HG02763 (cell line): ENCODE data around the gene PXDN.

Source experiments
- ATAC-seq: cut with Tn5 transposase; IDR thresholded peaks from one replicate; pipeline ENCODE4 v1.9.1; 2021; ENCODE audit warnings: mild to moderate bottlenecking, moderate library complexity; ENCODE audit not compliant: unreplicated experiment

Gene PXDN

DNA sequence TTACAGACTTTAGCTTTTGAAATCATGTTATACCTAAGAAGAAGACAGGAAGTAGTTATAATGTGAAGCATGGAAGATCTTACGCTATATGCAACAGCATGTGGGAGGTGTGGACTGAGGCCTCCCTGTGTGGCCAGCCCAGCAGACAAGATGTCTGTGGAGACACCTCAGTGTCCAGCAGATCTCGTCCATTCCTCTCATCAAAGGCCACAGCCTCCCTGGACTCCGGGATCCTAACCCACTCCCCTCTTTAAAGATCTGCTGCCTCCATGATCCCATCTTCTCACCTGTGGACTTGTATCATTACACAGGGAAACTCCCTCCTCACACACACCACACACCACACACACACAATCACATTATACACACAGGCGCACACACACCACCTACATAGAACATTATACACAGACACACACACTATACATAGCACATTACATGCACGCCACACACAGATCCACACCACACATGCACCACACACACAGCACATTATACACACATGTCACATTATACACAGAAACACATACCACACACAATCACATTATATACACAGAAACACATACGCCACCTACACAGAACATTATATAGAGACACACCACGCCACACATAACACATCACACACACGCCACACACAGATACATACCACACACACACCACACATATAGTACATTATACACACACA, 89.5 kb downstream of the PXDN start:
- ATAC-seq: no peak

GRCh38 chr2:1653956-1654695, 90.2 kb downstream of the PXDN start:
- ATAC-seq: no peak

DNA sequence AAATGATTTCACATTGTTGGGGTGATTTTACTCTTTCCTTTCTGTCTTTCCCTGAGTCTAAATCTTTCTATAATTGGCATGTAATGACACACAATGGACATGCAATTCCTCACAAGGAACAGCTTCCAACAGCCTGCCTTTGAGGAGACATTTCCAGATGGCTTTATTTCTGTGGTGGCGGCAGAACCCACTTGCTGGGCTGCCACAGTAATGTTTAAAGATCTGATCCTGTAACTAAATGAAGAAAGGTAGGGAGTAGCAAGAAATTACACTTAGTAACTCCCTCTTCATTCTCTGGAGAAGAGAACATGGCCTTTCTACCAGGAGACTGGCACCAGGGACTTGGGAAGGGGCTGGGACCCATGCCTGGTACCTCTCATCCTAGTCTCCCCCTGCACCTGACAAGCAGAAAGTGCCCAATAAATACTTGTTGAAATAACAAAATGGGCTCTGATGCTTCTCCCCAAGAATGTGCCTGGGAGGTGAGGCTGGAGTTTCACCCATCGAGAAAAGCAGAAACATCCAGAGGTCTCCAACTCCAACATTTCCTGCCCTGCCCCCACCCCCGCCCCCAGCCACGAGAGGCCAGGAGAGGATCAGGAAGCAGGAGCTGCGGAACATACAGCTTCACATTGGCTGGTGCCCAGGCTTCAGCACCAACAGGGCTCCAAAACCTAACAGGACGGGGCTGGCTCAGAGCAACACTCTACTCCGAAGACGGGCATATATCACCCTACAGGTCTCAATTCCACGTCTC, 92.1 kb downstream of the PXDN start:
- no peak for ATAC-seq

DNA sequence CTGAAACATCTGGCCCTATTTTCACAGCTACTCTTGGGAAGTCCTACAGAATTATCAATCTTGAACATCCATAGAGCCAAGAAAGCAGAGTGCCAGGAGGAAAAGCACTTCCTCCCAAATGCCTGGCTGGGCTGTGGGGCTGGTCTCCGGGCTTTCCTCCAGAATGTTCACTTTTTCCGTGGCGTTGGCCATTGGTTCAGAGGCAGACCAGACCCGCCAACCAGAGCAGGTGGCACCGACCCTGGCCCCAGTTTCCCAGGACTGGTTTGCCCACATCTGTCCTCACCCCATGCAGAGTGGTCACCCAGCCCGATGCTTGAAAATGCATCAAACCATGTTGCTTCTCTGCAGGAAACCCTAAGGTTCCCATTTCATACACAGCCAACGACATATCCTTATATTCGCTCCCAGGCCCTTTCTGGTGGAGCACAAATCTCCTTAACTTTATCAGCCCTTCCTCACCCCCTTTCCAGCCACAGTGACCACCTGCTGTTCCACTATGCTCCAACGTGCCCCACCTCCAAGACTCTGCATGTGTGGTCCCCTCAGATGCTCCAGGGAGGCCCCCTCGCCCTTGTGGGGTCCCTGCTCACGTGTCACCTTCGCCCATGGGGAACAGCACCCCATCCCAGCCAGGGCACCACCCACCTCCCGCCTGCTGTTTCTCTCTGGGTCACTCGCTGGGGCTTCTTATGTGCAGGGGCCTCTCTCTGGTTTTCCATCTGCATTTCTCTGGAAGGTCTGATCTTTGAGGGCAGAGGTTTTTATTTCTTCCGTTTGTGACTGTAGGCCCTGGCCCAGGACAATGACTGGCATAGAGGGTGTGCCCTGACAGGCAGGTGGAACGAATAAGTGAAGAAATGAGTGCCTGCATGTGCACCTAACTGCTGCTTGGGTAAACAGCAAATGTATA, 92.9 kb downstream of the PXDN start:
- no peak for ATAC-seq

GRCh38 chr2:1650085-1650872, 94.0 kb downstream of the PXDN start:
- ATAC-seq: no peak

GRCh38 chr2:1649103-1650084, 94.9 kb downstream of the PXDN start:
- ATAC-seq: no peak

DNA sequence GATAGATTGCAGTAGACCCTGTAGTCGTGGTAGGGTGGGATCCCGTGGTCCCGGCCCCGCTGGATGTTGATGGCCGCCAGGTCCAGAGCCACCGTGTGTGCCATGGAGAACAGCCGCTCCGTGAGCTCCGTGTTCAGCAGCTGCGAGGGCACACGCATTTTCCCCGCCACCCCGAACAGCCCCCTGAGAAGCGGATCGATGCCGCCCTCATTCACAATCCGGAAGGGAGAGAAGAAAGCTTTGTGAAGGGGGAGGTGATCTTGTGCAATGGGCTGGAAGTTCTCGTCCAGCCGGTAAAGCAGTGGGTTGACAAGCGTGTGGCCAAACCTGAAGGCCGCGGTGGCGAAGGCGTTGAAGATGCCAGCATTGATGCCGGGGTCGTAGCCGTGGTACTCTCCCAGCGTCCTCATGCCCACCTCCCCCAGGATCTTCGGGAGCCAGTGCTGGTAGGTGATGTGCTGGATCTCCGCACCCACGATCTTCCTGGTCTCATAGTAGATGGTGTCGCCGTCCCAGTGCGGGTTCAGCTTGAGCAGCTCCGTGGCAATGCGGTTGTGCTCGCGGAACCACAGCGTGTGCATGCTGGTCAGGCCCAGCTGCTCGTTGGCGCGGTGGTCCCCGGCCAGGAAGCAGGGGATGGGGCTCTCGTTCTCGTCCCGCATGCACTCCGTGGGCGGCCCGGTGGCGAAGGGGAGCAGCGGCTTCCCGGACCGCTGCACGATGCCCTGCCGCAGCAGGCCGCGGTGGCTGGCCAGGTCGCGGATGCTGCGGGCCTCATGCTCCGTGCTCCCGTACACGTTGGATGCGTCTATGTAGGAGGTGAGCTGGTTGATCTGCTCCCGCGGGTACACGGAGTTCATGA, 95.8 kb downstream of the PXDN start:
- no peak for ATAC-seq

DNA sequence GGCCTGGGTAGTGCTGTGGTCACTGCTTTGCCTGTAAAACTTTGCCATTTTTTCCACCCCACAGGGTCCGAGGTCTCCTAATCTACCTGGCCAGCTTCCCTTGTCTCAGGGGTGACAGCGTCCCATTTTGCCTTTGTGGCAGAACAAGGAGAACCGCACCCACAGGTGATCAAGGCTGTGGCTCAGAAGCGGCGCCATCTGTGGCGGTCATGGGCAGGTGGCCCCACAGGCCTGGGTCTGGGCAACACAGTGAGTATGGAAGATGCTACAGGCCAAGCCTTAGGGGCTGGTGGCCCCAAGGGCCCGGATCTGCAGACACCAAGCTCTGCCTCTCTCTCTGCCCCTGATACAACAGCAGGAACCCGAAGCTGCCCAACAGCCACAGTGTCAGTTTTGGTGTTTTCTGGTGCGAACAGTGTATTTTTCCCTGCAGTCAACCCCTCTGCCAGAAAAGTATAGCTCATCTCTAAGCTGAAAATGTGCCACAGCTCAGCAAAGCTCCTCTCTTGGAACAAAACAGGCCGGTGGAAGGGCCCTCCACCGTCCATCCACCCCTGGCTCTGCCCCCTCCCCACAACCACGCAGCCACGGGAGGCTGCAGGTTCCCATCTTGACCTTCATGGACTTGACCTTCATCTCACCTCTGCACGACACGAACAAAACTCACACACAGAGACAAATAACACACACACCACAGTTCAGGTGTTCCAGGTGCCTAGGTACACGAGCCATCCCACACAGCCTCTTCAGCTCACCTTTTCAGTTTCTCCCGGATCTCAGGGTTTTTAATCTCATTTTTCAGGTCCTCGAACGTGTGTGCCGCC, 96.7 kb downstream of the PXDN start:
- ATAC-seq: no peak

GRCh38 chr2:1645761-1646476, 98.4 kb downstream of the PXDN start:
- no peak for ATAC-seq

DNA sequence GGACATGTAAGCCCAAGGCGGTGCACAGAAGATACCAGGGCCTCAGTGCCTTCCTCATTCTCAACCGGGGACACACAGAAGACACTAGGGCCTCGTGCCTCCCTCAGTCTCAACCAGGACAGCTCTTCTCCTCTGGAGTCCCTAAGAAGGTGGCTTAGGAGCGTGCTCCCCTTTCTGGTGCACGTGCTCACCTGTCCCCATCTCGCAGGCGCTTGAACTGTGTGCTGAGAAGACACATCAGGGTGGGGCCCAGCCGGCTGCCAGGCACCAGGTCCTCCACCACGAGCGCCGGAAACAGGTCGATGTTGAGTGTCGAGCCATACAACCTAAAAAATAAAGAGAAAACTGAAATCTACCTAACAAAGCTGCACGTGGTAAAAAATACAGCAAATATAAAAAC, 99.9 kb downstream of the PXDN start:
- ATAC-seq: no peak

- no peak for ATAC-seq
These were observed 101.2 kb downstream of the PXDN start for GRCh38 chr2:1642993-1643619.

- ATAC-seq: no peak
These were observed 102.1 kb downstream of the PXDN start for GRCh38 chr2:1642066-1642861.

DNA sequence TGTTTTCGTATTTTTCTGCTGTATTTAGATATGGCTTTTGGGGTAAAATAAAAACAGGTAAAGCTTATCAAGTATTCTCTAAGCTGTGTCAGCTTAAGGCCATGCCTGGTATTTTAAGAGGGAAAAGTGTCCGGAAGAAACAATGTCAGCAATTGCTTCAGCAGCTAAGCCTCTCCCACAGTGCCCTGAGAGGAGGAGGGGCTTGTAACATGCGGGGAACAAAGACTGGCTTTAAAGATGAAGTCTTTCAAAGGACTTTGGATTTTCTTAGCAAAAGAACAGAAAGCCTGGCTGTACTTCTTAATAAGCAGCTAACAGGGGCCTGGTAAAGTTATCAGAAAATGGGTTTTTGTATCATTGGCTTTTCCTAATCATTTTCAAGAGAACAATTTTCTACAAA, 102.8 kb downstream of the PXDN start:
- ATAC-seq: no peak

GRCh38 chr2:1640301-1641135, 103.8 kb downstream of the PXDN start:
- ATAC-seq: no peak
